IPS DF 4.7 (cell line): ENCODE results near the gene ABCA13.
"Not testable (repeated sequence)": the region's sequence is repeated elsewhere in the genome, so short reads cannot be mapped to it uniquely, and the experiment has no call there.

Experiments
- DNase-seq: peaks from one replicate; pipeline ENCODE4 v3.0.0-alpha.2; 2013; ENCODE audit warnings: low spot score; ENCODE audit errors: extremely low read depth

Gene ABCA13

DNA sequence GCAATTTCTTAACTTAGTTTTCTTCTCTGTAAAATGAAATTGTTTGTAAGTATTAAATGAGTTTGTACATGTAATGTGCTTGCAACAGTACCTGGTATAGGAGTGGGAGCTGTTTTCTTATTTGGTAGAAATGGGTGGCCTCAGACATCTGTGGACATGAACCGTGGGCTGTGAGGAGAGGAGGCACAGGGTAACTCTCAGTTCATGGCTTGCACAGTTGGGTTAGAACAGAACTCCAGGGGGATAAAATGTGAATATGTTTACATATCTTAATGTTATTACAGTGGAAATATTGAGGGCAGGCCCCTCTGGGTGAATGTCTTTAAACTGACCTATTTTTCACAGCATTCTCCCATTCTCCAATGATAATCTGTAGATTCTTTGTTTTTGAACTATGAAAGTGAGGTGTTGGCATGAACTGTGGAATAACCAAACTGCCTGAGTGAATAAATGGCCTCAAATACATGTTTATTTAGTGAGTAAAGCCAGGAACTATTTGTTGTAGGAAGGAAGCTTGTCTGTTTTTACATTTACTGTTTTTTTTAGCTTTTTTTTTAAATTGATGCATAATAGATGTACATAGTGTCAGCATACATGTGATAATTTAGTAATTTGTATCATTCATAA is 2.6 kb downstream of the ABCA13 start:
- DNase-seq: no peak

DNA sequence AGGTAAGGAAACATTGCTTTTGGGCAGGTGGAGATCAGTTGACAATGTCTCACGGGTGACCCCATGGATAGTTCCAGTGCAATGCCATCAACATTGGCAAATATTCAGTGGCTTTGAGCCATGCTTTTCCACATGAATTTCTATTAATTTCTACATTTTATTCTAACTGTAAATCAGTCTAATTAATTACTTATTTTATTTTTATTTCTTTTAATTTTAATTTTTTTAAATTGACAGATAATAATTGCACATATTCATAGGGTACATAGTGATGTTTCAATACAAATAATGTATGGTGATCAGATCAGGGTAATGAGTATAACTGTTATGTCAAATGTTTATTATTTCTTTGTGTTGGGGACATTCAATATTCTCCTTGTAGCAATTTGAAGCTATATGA is 3.8 kb downstream of the ABCA13 start:
- no peak for DNase-seq

- DNase-seq: no peak
Measured at GRCh38 chr7:48176356-48176893, 5.2 kb downstream of the ABCA13 start.

- DNase-seq: no peak
Measured at GRCh38 chr7:48177271-48177670, 6.0 kb downstream of the ABCA13 start.

DNA sequence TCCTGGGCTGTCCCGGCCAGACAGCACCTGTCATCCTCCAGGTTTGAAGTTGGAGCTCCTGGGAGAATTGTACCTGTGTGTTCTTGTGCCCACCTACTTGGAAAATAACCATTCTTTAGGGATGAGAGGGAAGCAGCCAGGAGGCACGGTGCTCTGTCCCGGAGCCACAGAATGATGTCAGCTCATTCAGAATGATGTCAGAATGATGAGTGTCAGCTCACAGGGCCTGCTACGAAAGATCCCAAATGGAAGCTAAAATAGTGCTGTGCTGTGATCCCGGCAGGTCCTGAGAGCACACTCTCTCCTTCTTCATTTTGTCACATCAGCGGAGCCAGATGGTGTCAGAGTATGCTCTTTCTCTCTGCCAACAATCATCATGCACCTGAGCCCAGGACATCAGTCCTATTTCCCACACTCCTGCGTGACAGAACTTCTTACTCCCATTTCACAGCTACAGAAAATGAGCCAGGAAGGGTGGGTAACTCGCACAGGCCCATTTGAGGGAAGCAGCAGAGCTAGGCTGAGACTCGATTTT is 8.3 kb downstream of the ABCA13 start:
- no peak for DNase-seq

DNA sequence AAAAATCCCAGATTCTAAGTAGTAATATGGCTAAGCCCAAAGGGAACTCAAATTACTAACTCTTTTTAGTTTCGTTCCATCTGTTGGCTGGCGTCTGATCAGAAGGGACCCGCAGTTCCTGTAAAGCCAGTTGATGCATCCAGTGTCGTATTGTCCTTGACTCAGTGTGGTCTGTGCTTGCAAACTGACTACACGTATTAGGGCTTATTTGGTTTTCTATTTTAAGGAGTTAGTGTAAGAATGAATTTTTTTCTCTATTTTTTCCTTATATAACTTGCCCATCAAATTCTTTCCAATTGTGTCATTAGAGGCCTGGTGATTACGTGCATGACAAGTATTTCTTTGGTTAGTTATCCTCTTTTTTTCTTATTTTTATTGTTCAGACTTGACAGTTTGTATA is 9.7 kb downstream of the ABCA13 start:
- DNase-seq: no peak

GRCh38 chr7:48182718-48183369 is 11.6 kb downstream of the ABCA13 start:
- no peak for DNase-seq

GRCh38 chr7:48183370-48183743 is 12.1 kb downstream of the ABCA13 start:
- no peak for DNase-seq

- no peak for DNase-seq
Measured at GRCh38 chr7:48183965-48184364, 12.7 kb downstream of the ABCA13 start.

DNA sequence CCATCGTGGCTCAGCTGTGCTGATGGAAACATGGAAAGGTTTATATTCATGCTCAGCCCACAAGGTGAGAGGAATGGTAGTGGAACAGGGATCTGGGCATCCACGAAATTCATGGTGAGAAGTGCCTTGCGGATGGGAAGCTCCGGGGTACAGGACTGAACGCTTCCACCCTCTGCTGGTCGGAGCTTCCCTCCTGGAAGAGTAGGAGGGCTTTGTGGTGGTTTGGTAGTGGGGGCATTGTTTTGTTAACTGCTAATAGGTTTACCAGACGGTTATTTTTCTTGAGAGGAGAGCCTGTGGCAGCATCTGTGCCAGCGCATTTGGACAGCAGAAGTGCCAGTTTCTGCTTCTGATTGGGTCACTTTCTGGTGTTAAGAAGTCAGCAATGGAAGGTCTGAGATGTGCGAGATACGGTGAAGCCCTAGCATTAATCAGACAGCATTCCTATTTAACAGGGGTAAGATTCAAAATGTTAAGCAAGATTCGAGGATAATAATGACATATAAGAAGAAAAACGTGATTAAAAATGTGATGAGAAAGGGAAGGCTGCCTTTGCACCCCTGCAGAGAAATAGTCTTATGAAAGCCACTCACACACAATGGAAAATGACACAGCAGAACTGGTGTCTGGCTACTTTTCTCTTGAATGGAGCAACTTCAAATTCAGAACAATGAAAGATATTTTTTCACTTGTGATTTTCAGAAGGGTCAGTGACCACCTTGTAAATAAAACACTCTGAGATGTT is 17.7 kb downstream of the ABCA13 start:
- no peak for DNase-seq

DNA sequence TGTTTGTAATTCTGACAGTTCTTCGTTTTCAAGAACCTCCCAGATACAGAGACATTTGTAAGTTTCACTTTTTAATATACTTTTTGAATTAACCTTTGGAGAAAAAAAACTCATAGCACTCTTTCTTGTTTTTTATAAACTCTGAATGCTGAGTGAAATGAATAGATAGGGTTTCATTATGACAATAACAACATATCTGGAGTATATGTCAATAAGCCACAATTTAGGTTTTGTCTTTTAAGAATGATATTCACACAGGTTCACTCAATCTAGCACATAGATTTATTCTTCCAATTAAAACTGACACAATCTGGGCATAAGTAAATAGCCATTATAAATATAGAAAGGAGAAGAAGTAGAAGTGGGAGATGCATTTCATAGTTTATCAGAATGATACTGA is 21.7 kb downstream of the ABCA13 start:
- no peak for DNase-seq

DNA sequence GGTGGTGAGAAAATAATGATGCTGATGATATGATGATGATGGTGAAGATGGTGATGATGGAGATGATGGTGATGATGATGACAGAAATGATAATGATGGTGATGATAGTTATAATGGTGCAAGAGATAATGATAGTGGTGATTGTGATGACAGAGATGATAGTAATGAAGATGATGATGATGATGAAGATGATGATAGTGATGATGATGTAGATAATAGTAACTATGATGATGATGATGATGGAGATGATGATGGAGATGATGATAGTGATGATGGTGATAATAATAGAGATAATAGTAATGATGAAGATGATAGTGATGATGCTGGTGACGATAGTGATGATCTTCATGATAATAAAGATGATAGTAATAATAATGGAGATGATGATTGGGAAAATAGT is 22.2 kb downstream of the ABCA13 start:
- DNase-seq: no peak

DNA sequence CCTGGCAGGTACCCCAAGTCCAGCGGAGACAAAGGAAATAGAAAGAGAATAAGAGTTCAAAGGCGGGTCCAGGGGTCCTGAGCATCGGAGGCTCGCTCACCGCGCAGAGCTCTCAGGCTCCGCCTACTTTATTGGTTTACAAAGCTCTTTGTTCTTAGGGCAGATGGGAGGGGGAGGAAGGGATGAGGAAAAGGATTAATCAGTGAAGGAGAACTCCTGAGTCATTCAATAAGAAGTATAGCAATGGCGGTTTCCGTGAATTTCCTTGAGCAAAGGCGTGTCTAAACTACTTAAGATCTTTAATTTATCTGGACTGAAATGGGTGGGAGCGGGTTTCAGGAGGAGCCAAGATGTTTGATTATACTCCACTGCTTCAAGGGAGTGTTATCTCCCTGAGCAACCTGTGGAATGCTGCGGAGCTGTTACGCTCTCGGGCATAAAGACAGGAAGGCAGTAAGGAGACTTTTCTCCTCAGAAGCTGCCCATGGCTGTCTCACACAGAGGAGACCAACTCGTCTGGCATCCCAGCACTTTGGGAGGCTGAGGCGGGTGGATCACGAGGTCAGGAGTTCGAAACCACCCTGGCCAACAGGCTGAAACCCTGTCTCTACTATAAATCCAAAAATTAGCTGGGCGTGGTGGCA is 29.8 kb downstream of the ABCA13 start:
- not testable (repeated sequence) for DNase-seq

DNA sequence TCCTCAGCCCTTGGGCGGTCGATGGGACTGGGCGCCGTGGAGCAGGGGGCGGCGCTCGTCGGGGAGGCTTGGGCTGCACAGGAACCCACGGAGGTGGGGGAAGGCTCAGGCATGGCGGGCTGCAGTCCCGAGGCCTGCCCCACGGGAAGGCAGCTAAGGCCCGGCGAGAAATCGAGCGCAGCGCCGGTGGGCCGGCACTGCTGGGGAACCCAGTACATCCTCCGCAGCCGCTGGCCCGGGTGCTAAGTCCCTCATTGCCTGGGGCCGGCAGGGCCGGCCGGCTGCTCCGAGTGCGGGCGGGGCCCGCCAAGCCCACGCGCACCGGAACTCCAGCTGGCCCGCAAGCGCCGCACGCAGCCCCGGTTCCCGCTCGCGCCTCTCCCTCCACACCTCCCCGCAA is 31.7 kb downstream of the ABCA13 start:
- DNase-seq: not testable (repeated sequence)

DNA sequence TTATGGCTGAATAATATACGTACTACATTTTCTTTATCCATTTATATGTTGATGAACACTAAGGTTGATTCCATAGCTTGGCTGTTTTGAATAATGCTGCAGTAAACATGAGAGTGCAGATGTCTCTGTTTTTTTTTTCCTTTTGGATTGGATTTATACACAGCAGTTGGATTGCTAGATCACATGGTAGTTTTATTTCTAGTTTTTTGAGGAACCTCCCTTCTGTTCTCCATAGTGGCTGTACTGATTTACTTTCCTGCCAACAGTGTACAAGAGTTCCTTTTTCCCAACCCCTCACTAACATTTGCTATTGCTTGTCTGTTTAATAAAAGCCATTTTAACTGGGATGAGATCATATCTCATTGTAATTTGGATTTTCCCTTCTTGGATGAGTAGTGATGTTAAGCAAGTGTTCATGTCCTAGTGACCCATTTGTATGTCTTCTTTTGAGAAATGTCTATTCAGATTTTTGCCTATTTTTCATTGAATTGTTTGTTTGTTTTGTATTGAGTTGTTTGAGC is 36.0 kb downstream of the ABCA13 start:
- DNase-seq: no peak

- no peak for DNase-seq
Measured at GRCh38 chr7:48209004-48209600, 37.8 kb downstream of the ABCA13 start.

- no peak for DNase-seq
Measured at GRCh38 chr7:48213226-48213625, 42.0 kb downstream of the ABCA13 start.

DNA sequence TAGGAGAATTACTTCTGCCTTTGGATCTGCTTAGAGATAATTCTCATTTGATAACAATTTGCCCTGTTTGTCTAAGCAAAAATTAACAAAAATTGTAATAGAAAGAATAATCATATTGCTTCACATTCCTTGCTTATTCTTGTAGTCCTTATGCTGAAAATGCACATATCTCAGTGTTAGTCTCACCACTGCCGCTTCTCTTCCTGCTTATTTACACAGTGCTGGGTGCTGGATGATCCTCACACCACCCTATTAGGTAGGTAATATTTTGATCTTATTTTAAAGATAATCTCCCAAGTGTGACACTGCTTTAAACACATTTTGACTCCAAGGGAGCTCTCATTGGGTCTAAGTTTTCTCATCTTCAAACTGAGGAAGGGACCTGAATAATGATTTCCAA is 46.0 kb downstream of the ABCA13 start:
- DNase-seq: no peak

- no peak for DNase-seq
Measured at GRCh38 chr7:48217753-48218152, 46.5 kb downstream of the ABCA13 start.

GRCh38 chr7:48224042-48224441 is 52.8 kb downstream of the ABCA13 start:
- DNase-seq: no peak

GRCh38 chr7:48225101-48225500 is 53.8 kb downstream of the ABCA13 start:
- DNase-seq: no peak
